Measurements from ENCODE around the gene RASGRP2. TPM values are rescaled to one million over a fixed set of nuclear protein-coding genes. Genes with fewer than 3 reads are reported as not detected.

RASGRP2 gene
- total RNA-seq, 1 experiment from 2014 or later, result 4.0 TPM

GRCh38 chr11:64778223-64778472, 34.2 kb upstream of the RASGRP2 start:
- Histone ChIP-seq H3K36me3 (ENCODE audit: control insufficient read depth, insufficient read depth, low read length) (peaks cover 17% of the 10 kb centered on the region), H3K4me3 (ENCODE audit: low read depth, low read length) (peak overlapping the region; percentile 99), H3K9me3 (no peaks in the 10 kb centered on the region), H3K4me1 (peaks cover 17% of the 10 kb centered on the region), H3K27me3 (replicated peaks; ENCODE audit: control insufficient read depth, insufficient read depth, low read length) (no peaks in the 10 kb centered on the region)
- ChIA-PET POLR2A (interaction anchor here (0.9 to 1.5 kb wide), 21 partner anchors 14 to 555 kb away, joined by 3 to 18 read pairs (median 7); partner anchors contain the start of genes CAPN1, DPF2, FAU and MAP4K2), CTCF (interaction anchor here (0.6 to 1.9 kb wide), 22 partner anchors 10 to 460 kb away, joined by 3 to 8 read pairs (median 4); partner anchors contain the start of genes ARL2, BATF2, CDC42BPG and MAP4K2)
- Mint-ChIP-seq H3K27ac (ENCODE audit: unreplicated experiment) (peak overlapping the region; percentile 99), H3K4me1 (ENCODE audit: low read depth, unreplicated experiment) (peaks cover 7% of the 10 kb centered on the region), H3K27me3 (ENCODE audit: insufficient read depth, unreplicated experiment) (no peaks in the 10 kb centered on the region), H3K9me3 (ENCODE audit: unreplicated experiment) (no peaks in the 10 kb centered on the region), H3K36me3 (ENCODE audit: insufficient read depth, unreplicated experiment) (peaks cover 62% of the 10 kb centered on the region), H3K4me3 (ENCODE audit: unreplicated experiment) (peak overlapping the region; percentile 91)
- no TSS peak for BruUV-seq (replicated peaks)
- no peak for DNase-seq
- intact Hi-C loops (cut with micrococcal nuclease; ENCODE audit: unreplicated experiment), result loop anchor here (1.0 to 10.0 kb wide), 4 partner anchors 25 to 337 kb away; partner anchors contain the start of genes CDC42BPG, MAP4K2, MEN1 and TM7SF2
- TF ChIP-seq CTCF (IDR thresholded peaks at IDR 0.05; ENCODE audit: insufficient read depth in 1 of 2, low read depth in 1 of 2, low read length in 1 of 2, severe bottlenecking in 1 of 2, unreplicated experiment in 1 of 2), result no peak

GRCh38 chr11:64777449-64778222, 33.7 kb upstream of the RASGRP2 start:
- H3K4me1 Mint-ChIP-seq (ENCODE audit: low read depth, unreplicated experiment), result peaks cover 7% of the 10 kb centered on the region
- no peaks in the 10 kb centered on the region for H3K27me3 ChIP-seq (replicated peaks; ENCODE audit: control insufficient read depth, insufficient read depth, low read length)
- TF ChIP-seq CTCF (IDR thresholded peaks at IDR 0.05; ENCODE audit: insufficient read depth in 1 of 2, low read depth in 1 of 2, low read length in 1 of 2, severe bottlenecking in 1 of 2, unreplicated experiment in 1 of 2), result no peak
- no peaks in the 10 kb centered on the region for H3K9me3 Mint-ChIP-seq (ENCODE audit: unreplicated experiment)
- DNase-seq, result peak; percentile 77 to 88
- peak overlapping the region; percentile 91 for H3K4me3 Mint-ChIP-seq (ENCODE audit: unreplicated experiment)
- intact Hi-C loops (cut with micrococcal nuclease; ENCODE audit: unreplicated experiment), result loop anchor here (1.0 to 10.0 kb wide), 4 partner anchors 25 to 337 kb away; partner anchors contain the start of genes CDC42BPG, MAP4K2, MEN1 and TM7SF2
- H3K27ac Mint-ChIP-seq (ENCODE audit: unreplicated experiment), result peak overlapping the region; percentile 93
- CTCF ChIA-PET, result interaction anchor here (0.6 to 1.9 kb wide), 3 partner anchors 67 to 340 kb away, joined by 3 to 8 read pairs (median 7); partner anchors contain the start of genes ARL2, CDC42BPG and ZNHIT2
- peaks cover 17% of the 10 kb centered on the region for H3K4me1 ChIP-seq
- peaks cover 17% of the 10 kb centered on the region for H3K36me3 ChIP-seq (ENCODE audit: control insufficient read depth, insufficient read depth, low read length)
- BruUV-seq (replicated peaks), result no TSS peak
- H3K36me3 Mint-ChIP-seq (ENCODE audit: insufficient read depth, unreplicated experiment), result peaks cover 67% of the 10 kb centered on the region
- no peaks in the 10 kb centered on the region for H3K27me3 Mint-ChIP-seq (ENCODE audit: insufficient read depth, unreplicated experiment)
- POLR2A ChIA-PET, result interaction anchor here (0.6 to 0.8 kb wide), 2 partner anchors 34 to 65 kb away, joined by 3 to 7 read pairs; no protein-coding TSS in a partner anchor
- H3K9me3 ChIP-seq, result no peaks in the 10 kb centered on the region
- peak overlapping the region; percentile 99 for H3K4me3 ChIP-seq (ENCODE audit: low read depth, low read length)

- no peak for TF ChIP-seq CTCF (IDR thresholded peaks at IDR 0.05; ENCODE audit: insufficient read depth in 1 of 2, low read depth in 1 of 2, low read length in 1 of 2, severe bottlenecking in 1 of 2, unreplicated experiment in 1 of 2)
- CTCF ChIA-PET, result interaction anchor here (0.6 kb wide), 1 partner anchor 68 kb away, joined by 3 read pairs; the partner anchor contains the start of gene CDC42BPG
- H3K4me1 Mint-ChIP-seq (ENCODE audit: low read depth, unreplicated experiment), result peaks cover 7% of the 10 kb centered on the region
- H3K9me3 ChIP-seq, result no peaks in the 10 kb centered on the region
- H3K27me3 ChIP-seq (replicated peaks; ENCODE audit: control insufficient read depth, insufficient read depth, low read length), result no peaks in the 10 kb centered on the region
- peaks cover 74% of the 10 kb centered on the region for H3K36me3 Mint-ChIP-seq (ENCODE audit: insufficient read depth, unreplicated experiment)
- intact Hi-C loops (cut with micrococcal nuclease; ENCODE audit: unreplicated experiment), result loop anchor here (5.0 to 10.0 kb wide), 2 partner anchors 65 to 338 kb away; partner anchors contain the start of genes CDC42BPG, TM7SF2 and ZNHIT2
- H3K27me3 Mint-ChIP-seq (ENCODE audit: insufficient read depth, unreplicated experiment), result no peaks in the 10 kb centered on the region
- DNase-seq, result peak in 1 of 2 experiments; percentile 21
- POLR2A ChIA-PET, result interaction anchor here (0.6 to 0.8 kb wide), 2 partner anchors 34 to 66 kb away, joined by 3 to 7 read pairs; no protein-coding TSS in a partner anchor
- no peaks in the 10 kb centered on the region for H3K9me3 Mint-ChIP-seq (ENCODE audit: unreplicated experiment)
- H3K36me3 ChIP-seq (ENCODE audit: control insufficient read depth, insufficient read depth, low read length), result peaks cover 17% of the 10 kb centered on the region
- H3K4me1 ChIP-seq, result peaks cover 17% of the 10 kb centered on the region
- H3K4me3 ChIP-seq (ENCODE audit: low read depth, low read length), result peak overlapping the region; percentile 99
- peak overlapping the region; percentile 91 for H3K4me3 Mint-ChIP-seq (ENCODE audit: unreplicated experiment)
- BruUV-seq (replicated peaks), result TSS peak; percentile 26
- peak overlapping the region; percentile 93 for H3K27ac Mint-ChIP-seq (ENCODE audit: unreplicated experiment)
These were observed 32.9 kb upstream of the RASGRP2 start for GRCh38 chr11:64776875-64777274.
